CD4-positive, alpha-beta T cell (primary cell): ENCODE measurements around the gene MGST1. TPM values are rescaled to one million over a fixed set of nuclear protein-coding genes. Genes with fewer than 3 reads are reported as not detected.

Source experiments
- ATAC-seq: fragments of 200-7000 bp; cut with Tn5 transposase; one replicate; pipeline ENCODE4 v1.10.0; 2022; ENCODE audit warnings: mild to moderate bottlenecking; ENCODE audit not compliant: poor library complexity
- CTCF ChIA-PET: fragments of 350-600 bp; sonication (Branson Sonifier 250); formaldehyde crosslinking; loops from one replicate; lab custom pipeline; 2021; ENCODE audit warnings: antibody characterized with exemption, inconsistent platforms; lab: Charles Lee
- POLR2A ChIA-PET: fragments of 350-600 bp; sonication (Branson Sonifier 250); formaldehyde crosslinking; loops from one replicate; lab custom pipeline; 2021; ENCODE audit warnings: antibody characterized with exemption, inconsistent platforms; lab: Charles Lee
- DNase-seq, 14 experiments: peaks; one replicate each; pipeline ENCODE4 v3.0.0-alpha.2; 2013 to 2020; ENCODE audit warnings: mixed read lengths in 2 of 14
- H3K27ac ChIP-seq, 2 donors: one replicate each; pipeline versions ENCODE4 v1.5.1 to v1.7.0; 2013; ENCODE audit warnings: low read length in 2 of 2, low read depth in 1 of 2, mild to moderate bottlenecking in 1 of 2
- H3K27me3 ChIP-seq, 2 experiments: 1 replicate in 1 of 2; 2 replicates in 1 of 2; pipeline versions ENCODE4 v1.6.1 to v1.7.0; 2013; ENCODE audit warnings: low read length in 2 of 2, control low read depth in 1 of 2, mild to moderate bottlenecking in 1 of 2, moderate library complexity in 1 of 2; ENCODE audit not compliant: insufficient read depth in 2 of 2, control insufficient read depth in 1 of 2
- H3K36me3 ChIP-seq: one replicate; pipeline ENCODE4 v1.6.1; 2013; ENCODE audit warnings: low read length, control low read depth; ENCODE audit not compliant: insufficient read depth
- H3K4me1 ChIP-seq: one replicate; pipeline ENCODE4 v1.6.1; 2013; ENCODE audit warnings: low read length, control low read depth; ENCODE audit not compliant: insufficient read depth
- H3K4me3 ChIP-seq: one replicate; pipeline ENCODE4 v1.5.1; 2013; ENCODE audit warnings: mild to moderate bottlenecking, low read length, moderate library complexity
- H3K9me3 ChIP-seq, 2 experiments: 1 replicate in 1 of 2; 2 replicates in 1 of 2; pipeline versions ENCODE4 v1.6.1 to v1.7.0; 2013; ENCODE audit warnings: low read length in 2 of 2, mild to moderate bottlenecking in 2 of 2, control low read depth in 1 of 2, moderate library complexity in 1 of 2; ENCODE audit not compliant: control insufficient read depth in 1 of 2, insufficient read depth in 1 of 2
- H3K27ac Mint-ChIP-seq: one replicate; pipeline ENCODE4 v1.8.0; 2020; ENCODE audit warnings: mixed read lengths
- H3K27me3 Mint-ChIP-seq: one replicate; pipeline ENCODE4 v1.8.0; 2021; ENCODE audit warnings: mixed read lengths
- H3K36me3 Mint-ChIP-seq: one replicate; pipeline ENCODE4 v1.8.0; 2021; ENCODE audit warnings: low read depth, mixed read lengths
- H3K4me1 Mint-ChIP-seq: one replicate; pipeline ENCODE4 v1.8.0; 2021; ENCODE audit warnings: low read depth, mixed read lengths
- H3K4me3 Mint-ChIP-seq: one replicate; pipeline ENCODE4 v1.8.0; 2020; ENCODE audit warnings: mild to moderate bottlenecking, mixed read lengths
- H3K9me3 Mint-ChIP-seq: one replicate; pipeline ENCODE4 v1.8.0; 2020; ENCODE audit warnings: mixed read lengths
- intact Hi-C, 2 experiments: fragments of 100-400 bp; cut with DNase I in 1 of 2; cut with micrococcal nuclease in 1 of 2; formaldehyde crosslinking; loops; one replicate each; pipeline versions ENCODE4 v1.15.1 to v1.9.0; 2023 to 2025; cut with DNase I, micrococcal nuclease
- total RNA-seq, 174 experiments: library from RNA in 2 of 174; stranded (reverse) in 2 of 174; gene quantifications; one replicate each; pipeline ENCODE4 v1.2.3 and lab custom pipeline; 2021 to 2026
- TF ChIP-seq, protein P1 (sequence below): fragments of 200-600 bp; IDR thresholded peaks from one replicate; pipeline ENCODE4 v1.8.0; 2022; ENCODE audit warnings: antibody characterized with exemption, mild to moderate bottlenecking

Gene MGST1
- total RNA-seq, 2 experiments from 2014 or later, result 1.4 TPM; not detected in 1

GRCh38 chr12:16407346-16407745 lies 59.9 kb downstream of the MGST1 start:
- H3K27me3 ChIP-seq, result no peaks in the 10 kb centered on the region
- Mint-ChIP-seq H3K4me1 (no peaks in the 10 kb centered on the region), H3K27ac (no peak overlapping the region), H3K36me3 (no peaks in the 10 kb centered on the region), H3K9me3 (peaks cover 12% of the 10 kb centered on the region), H3K27me3 (no peaks in the 10 kb centered on the region), H3K4me3 (no peak overlapping the region)
- no peaks in the 10 kb centered on the region for H3K9me3 ChIP-seq
- intact Hi-C loops, result no loop called here
- TF ChIP-seq, protein P1, sequence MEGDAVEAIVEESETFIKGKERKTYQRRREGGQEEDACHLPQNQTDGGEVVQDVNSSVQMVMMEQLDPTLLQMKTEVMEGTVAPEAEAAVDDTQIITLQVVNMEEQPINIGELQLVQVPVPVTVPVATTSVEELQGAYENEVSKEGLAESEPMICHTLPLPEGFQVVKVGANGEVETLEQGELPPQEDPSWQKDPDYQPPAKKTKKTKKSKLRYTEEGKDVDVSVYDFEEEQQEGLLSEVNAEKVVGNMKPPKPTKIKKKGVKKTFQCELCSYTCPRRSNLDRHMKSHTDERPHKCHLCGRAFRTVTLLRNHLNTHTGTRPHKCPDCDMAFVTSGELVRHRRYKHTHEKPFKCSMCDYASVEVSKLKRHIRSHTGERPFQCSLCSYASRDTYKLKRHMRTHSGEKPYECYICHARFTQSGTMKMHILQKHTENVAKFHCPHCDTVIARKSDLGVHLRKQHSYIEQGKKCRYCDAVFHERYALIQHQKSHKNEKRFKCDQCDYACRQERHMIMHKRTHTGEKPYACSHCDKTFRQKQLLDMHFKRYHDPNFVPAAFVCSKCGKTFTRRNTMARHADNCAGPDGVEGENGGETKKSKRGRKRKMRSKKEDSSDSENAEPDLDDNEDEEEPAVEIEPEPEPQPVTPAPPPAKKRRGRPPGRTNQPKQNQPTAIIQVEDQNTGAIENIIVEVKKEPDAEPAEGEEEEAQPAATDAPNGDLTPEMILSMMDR, result no peak
- ChIA-PET POLR2A (no interaction called here), CTCF (no interaction called here)
- DNase-seq (peak in 2 of 14 experiments; percentile 6 to 16), ATAC-seq (no peak)
- no peaks in the 10 kb centered on the region for H3K4me1 ChIP-seq
- H3K27ac ChIP-seq, result no peak overlapping the region
- H3K4me3 ChIP-seq, result no peak overlapping the region
- H3K36me3 ChIP-seq, result no peaks in the 10 kb centered on the region

Other genes starting within 250 kb of the MGST1 start
- gene SLC15A5, start 70.0 kb upstream of the MGST1 start, total RNA-seq, result not detected